ENCODE results near the gene RCAN1. TPM values are rescaled to one million over a fixed set of nuclear protein-coding genes. Genes with fewer than 3 reads are reported as not detected.

The RCAN1 gene
- total and polyA plus RNA-seq, 2 of the 13 experiments (the other 11 are each of a cell fraction or from before 2014, with no cell fraction given) = 9.4 to 34.1 TPM

- TF ChIP-seq ZBTB40 (IDR thresholded peaks at IDR 0.05) (no peak), ZBTB40 (CRISPR knock-in tag; IDR thresholded peaks at IDR 0.05) (no peak), ZNF30 (CRISPR knock-in tag; IDR thresholded peaks at IDR 0.05) (no peak), HNF1B (CRISPR knock-in tag; IDR thresholded peaks at IDR 0.05) (no peak), ZNF788 (CRISPR knock-in tag; IDR thresholded peaks at IDR 0.05; ENCODE audit: borderline replicate concordance) (no peak), ZMYM4 (CRISPR knock-in tag; IDR thresholded peaks at IDR 0.05) (peak; percentile 35; the same call in 1 of the 2 replicates), CREM (IDR thresholded peaks at IDR 0.05) (peak; percentile 78), CREM (CRISPR knock-in tag; IDR thresholded peaks at IDR 0.05) (no peak), ATM (IDR thresholded peaks at IDR 0.05; ENCODE audit: borderline replicate concordance) (no peak), ZNF775 (CRISPR knock-in tag; IDR thresholded peaks at IDR 0.05; ENCODE audit: borderline replicate concordance) (no peak), ZBTB42 (CRISPR knock-in tag; IDR thresholded peaks at IDR 0.05) (no peak), XRCC5 (optimal IDR thresholded peaks at IDR 0.05; ENCODE audit: low read length) (peak; percentile 24), ATF3 (CRISPR knock-in tag; IDR thresholded peaks at IDR 0.05) (peak; percentile 40; the same call in 1 of the 2 replicates), BCLAF1 (IDR thresholded peaks at IDR 0.05) (no peak), ZNF740 (CRISPR knock-in tag; IDR thresholded peaks at IDR 0.05) (no peak), SNAPC2 (CRISPR knock-in tag; IDR thresholded peaks at IDR 0.05) (no peak)
Observed at GRCh38 chr21:34522284-34522683, 92.6 kb downstream of the RCAN1 start (continued).

All from HepG2 (cell line).